Measurements from ENCODE around the gene ADGRL3.

The ADGRL3 gene

DNA sequence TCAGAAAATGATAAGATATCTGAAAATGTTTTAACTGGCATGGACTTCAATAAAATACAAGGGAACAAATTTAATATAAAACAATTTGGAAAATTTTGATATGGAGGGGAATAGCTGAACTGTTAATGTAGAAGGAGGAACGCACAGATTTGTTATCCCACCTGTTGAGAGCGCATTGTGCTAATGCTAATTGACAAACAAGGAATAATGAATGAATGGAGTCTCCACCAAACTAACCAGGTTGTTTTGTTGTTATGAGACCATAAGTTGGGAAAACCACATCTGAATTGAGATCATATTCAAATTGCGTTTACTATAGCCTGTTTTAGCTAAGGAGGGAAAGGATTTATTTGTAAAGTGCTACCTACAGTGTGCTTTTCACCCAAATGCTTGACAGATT lies 195.6 kb downstream of the ADGRL3 start:
- ATAC-seq, result no peak
- TF ChIP-seq PATZ1 (CRISPR knock-in tag; IDR thresholded peaks at IDR 0.05; ENCODE audit: borderline replicate concordance) (no peak), CSRNP3 (CRISPR knock-in tag; IDR thresholded peaks at IDR 0.05) (no peak), GLIS3 (CRISPR knock-in tag; IDR thresholded peaks at IDR 0.05) (no peak), ZC3H10 (CRISPR knock-in tag; IDR thresholded peaks at IDR 0.05) (no peak), ISL1 (CRISPR knock-in tag; IDR thresholded peaks at IDR 0.05) (no peak), CREB5 (CRISPR knock-in tag; IDR thresholded peaks at IDR 0.05; ENCODE audit: low read depth) (no peak), ARNTL (CRISPR knock-in tag; IDR thresholded peaks at IDR 0.05; ENCODE audit: borderline replicate concordance, low read depth) (no peak), ZNF565 (CRISPR knock-in tag; conservative IDR thresholded peaks at IDR 0.05; ENCODE audit: low read depth) (no peak)

GRCh38 chr4:61397174-61397573 lies 197.0 kb downstream of the ADGRL3 start:
- TF ChIP-seq BACH2 (CRISPR knock-in tag; IDR thresholded peaks at IDR 0.05; ENCODE audit: borderline replicate concordance), result no peak
- TF ChIP-seq PATZ1 (CRISPR knock-in tag; IDR thresholded peaks at IDR 0.05; ENCODE audit: borderline replicate concordance), result no peak
- no peak for TF ChIP-seq ISL1 (CRISPR knock-in tag; IDR thresholded peaks at IDR 0.05)
- TF ChIP-seq ZFP3 (CRISPR knock-in tag; IDR thresholded peaks at IDR 0.05), result no peak
- no peak for TF ChIP-seq OSR1 (CRISPR knock-in tag; IDR thresholded peaks at IDR 0.05)
- no peak for TF ChIP-seq ZC3H10 (CRISPR knock-in tag; IDR thresholded peaks at IDR 0.05)
- TF ChIP-seq, protein P1, sequence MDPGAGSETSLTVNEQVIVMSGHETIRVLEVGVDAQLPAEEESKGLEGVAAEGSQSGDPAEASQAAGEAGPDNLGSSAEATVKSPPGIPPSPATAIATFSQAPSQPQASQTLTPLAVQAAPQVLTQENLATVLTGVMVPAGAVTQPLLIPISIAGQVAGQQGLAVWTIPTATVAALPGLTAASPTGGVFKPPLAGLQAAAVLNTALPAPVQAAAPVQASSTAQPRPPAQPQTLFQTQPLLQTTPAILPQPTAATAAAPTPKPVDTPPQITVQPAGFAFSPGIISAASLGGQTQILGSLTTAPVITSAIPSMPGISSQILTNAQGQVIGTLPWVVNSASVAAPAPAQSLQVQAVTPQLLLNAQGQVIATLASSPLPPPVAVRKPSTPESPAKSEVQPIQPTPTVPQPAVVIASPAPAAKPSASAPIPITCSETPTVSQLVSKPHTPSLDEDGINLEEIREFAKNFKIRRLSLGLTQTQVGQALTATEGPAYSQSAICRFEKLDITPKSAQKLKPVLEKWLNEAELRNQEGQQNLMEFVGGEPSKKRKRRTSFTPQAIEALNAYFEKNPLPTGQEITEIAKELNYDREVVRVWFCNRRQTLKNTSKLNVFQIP (CRISPR knock-in tag; IDR thresholded peaks at IDR 0.05; ENCODE audit: borderline replicate concordance, low read depth), result no peak
- no peak for TF ChIP-seq ZNF70 (CRISPR knock-in tag; IDR thresholded peaks at IDR 0.05)
- no peak for TF ChIP-seq PPARA (CRISPR knock-in tag; IDR thresholded peaks at IDR 0.05; ENCODE audit: borderline replicate concordance)
- TF ChIP-seq CREB5 (CRISPR knock-in tag; IDR thresholded peaks at IDR 0.05; ENCODE audit: low read depth), result no peak
- no peak for TF ChIP-seq TCF4 (CRISPR knock-in tag; IDR thresholded peaks at IDR 0.05; ENCODE audit: borderline replicate concordance)
- no peak for TF ChIP-seq TOX (CRISPR knock-in tag; IDR thresholded peaks at IDR 0.05; ENCODE audit: borderline replicate concordance)
- TF ChIP-seq ZFP30 (CRISPR knock-in tag; IDR thresholded peaks at IDR 0.05), result no peak
- no peak for TF ChIP-seq ARNTL (CRISPR knock-in tag; IDR thresholded peaks at IDR 0.05; ENCODE audit: borderline replicate concordance, low read depth)
- no peak for TF ChIP-seq RARB (CRISPR knock-in tag; IDR thresholded peaks at IDR 0.05)
- no peak for ATAC-seq

GRCh38 chr4:61400439-61401038 lies 200.4 kb downstream of the ADGRL3 start:
- no peak for ATAC-seq
- TF ChIP-seq, protein P1 (CRISPR knock-in tag; IDR thresholded peaks at IDR 0.05; ENCODE audit: borderline replicate concordance, low read depth), result no peak
- TF ChIP-seq, protein P2, sequence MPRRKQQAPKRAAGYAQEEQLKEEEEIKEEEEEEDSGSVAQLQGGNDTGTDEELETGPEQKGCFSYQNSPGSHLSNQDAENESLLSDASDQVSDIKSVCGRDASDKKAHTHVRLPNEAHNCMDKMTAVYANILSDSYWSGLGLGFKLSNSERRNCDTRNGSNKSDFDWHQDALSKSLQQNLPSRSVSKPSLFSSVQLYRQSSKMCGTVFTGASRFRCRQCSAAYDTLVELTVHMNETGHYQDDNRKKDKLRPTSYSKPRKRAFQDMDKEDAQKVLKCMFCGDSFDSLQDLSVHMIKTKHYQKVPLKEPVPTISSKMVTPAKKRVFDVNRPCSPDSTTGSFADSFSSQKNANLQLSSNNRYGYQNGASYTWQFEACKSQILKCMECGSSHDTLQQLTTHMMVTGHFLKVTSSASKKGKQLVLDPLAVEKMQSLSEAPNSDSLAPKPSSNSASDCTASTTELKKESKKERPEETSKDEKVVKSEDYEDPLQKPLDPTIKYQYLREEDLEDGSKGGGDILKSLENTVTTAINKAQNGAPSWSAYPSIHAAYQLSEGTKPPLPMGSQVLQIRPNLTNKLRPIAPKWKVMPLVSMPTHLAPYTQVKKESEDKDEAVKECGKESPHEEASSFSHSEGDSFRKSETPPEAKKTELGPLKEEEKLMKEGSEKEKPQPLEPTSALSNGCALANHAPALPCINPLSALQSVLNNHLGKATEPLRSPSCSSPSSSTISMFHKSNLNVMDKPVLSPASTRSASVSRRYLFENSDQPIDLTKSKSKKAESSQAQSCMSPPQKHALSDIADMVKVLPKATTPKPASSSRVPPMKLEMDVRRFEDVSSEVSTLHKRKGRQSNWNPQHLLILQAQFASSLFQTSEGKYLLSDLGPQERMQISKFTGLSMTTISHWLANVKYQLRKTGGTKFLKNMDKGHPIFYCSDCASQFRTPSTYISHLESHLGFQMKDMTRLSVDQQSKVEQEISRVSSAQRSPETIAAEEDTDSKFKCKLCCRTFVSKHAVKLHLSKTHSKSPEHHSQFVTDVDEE (CRISPR knock-in tag; IDR thresholded peaks at IDR 0.05), result no peak
- TF ChIP-seq TOX (CRISPR knock-in tag; IDR thresholded peaks at IDR 0.05; ENCODE audit: borderline replicate concordance), result no peak
- no peak for TF ChIP-seq ZFP3 (CRISPR knock-in tag; IDR thresholded peaks at IDR 0.05)
- TF ChIP-seq PPARA (CRISPR knock-in tag; IDR thresholded peaks at IDR 0.05; ENCODE audit: borderline replicate concordance), result no peak
- no peak for TF ChIP-seq OSR1 (CRISPR knock-in tag; IDR thresholded peaks at IDR 0.05)
- no peak for TF ChIP-seq ARNTL (CRISPR knock-in tag; IDR thresholded peaks at IDR 0.05; ENCODE audit: borderline replicate concordance, low read depth)
- TF ChIP-seq RARB (CRISPR knock-in tag; IDR thresholded peaks at IDR 0.05), result no peak
- no peak for TF ChIP-seq CREB5 (CRISPR knock-in tag; IDR thresholded peaks at IDR 0.05; ENCODE audit: low read depth)
